Measurements from ENCODE around the gene EPAS1. TPM values are rescaled to one million over a fixed set of nuclear protein-coding genes. Genes with fewer than 3 reads are reported as not detected.

EPAS1 gene
- total RNA-seq, 4 donors from 2014 or later, result 35.0 to 465 (median 202) TPM

- H3K9me3 ChIP-seq, result no peaks in the 10 kb centered on the region
- no peak overlapping the region for H3K4me3 ChIP-seq
- intact Hi-C loops (cut with DNase I; ENCODE audit: low total_unique reads), result no loop called here
- H3K4me1 ChIP-seq, result no peaks in the 10 kb centered on the region
- TF ChIP-seq POLR2A (IDR thresholded peaks at IDR 0.05) (no peak), CTCF (IDR thresholded peaks at IDR 0.05) (no peak)
- no peaks in the 10 kb centered on the region for H3K36me3 ChIP-seq
- H3K27me3 ChIP-seq, result no peaks in the 10 kb centered on the region
- DNase-seq, result no peak
- no peak overlapping the region for H3K27ac ChIP-seq
Observed at GRCh38 chr2:46267616-46268015, 29.6 kb upstream of the EPAS1 start.

- intact Hi-C loops (cut with DNase I; ENCODE audit: low total_unique reads), result no loop called here
- no peaks in the 10 kb centered on the region for H3K27me3 ChIP-seq
- no peaks in the 10 kb centered on the region for H3K36me3 ChIP-seq
- H3K9me3 ChIP-seq, result no peaks in the 10 kb centered on the region
- no peak overlapping the region for H3K4me3 ChIP-seq
- TF ChIP-seq CTCF (IDR thresholded peaks at IDR 0.05) (no peak), POLR2A (IDR thresholded peaks at IDR 0.05) (no peak)
- no peaks in the 10 kb centered on the region for H3K4me1 ChIP-seq
- no peak overlapping the region for H3K27ac ChIP-seq
- no peak for DNase-seq
Observed at GRCh38 chr2:46268196-46268595, 29.0 kb upstream of the EPAS1 start.

GRCh38 chr2:46269001-46269400 lies 28.2 kb upstream of the EPAS1 start:
- Histone ChIP-seq H3K4me3 (no peak overlapping the region), H3K36me3 (no peaks in the 10 kb centered on the region), H3K27me3 (no peaks in the 10 kb centered on the region), H3K9me3 (no peaks in the 10 kb centered on the region), H3K4me1 (no peaks in the 10 kb centered on the region), H3K27ac (no peak overlapping the region)
- intact Hi-C loops (cut with DNase I; ENCODE audit: low total_unique reads), result no loop called here
- no peak for DNase-seq
- TF ChIP-seq CTCF (IDR thresholded peaks at IDR 0.05) (no peak), POLR2A (IDR thresholded peaks at IDR 0.05) (no peak)

- Histone ChIP-seq H3K4me1 (no peaks in the 10 kb centered on the region), H3K36me3 (no peaks in the 10 kb centered on the region), H3K27me3 (no peaks in the 10 kb centered on the region), H3K9me3 (no peaks in the 10 kb centered on the region), H3K27ac (no peak overlapping the region), H3K4me3 (no peak overlapping the region)
- TF ChIP-seq CTCF (IDR thresholded peaks at IDR 0.05) (no peak), POLR2A (IDR thresholded peaks at IDR 0.05) (no peak)
- intact Hi-C loops (cut with DNase I; ENCODE audit: low total_unique reads), result no loop called here
- no peak for DNase-seq
Observed at GRCh38 chr2:46269544-46270273, 27.5 kb upstream of the EPAS1 start.

- Histone ChIP-seq H3K9me3 (no peaks in the 10 kb centered on the region), H3K27ac (no peak overlapping the region), H3K4me3 (no peak overlapping the region), H3K4me1 (no peaks in the 10 kb centered on the region), H3K27me3 (no peaks in the 10 kb centered on the region), H3K36me3 (no peaks in the 10 kb centered on the region)
- no peak for TF ChIP-seq POLR2A (IDR thresholded peaks at IDR 0.05)
- no peak for TF ChIP-seq CTCF (IDR thresholded peaks at IDR 0.05)
- intact Hi-C loops (cut with DNase I; ENCODE audit: low total_unique reads), result no loop called here
- no peak for DNase-seq
Observed at GRCh38 chr2:46270384-46270783, 26.8 kb upstream of the EPAS1 start.

All from uterus (tissue), 4 donors.